SU-DHL-6 (cell line): Measurements from ENCODE around the gene SPON2.
A peak's percentile ranks its signal among the peaks of the same experiment; 100 is the strongest.

ENCODE experiments used
- H2AFZ ChIP-seq: fragments of 200-600 bp; sonication (generic); 2 replicates; pipeline ENCODE4 v1.6.1; 2014; ENCODE audit warnings: low read depth, mild to moderate bottlenecking, moderate library complexity, mixed read lengths, antibody characterized with exemption, low read length; ENCODE audit not compliant: severe bottlenecking
- H3F3A ChIP-seq: fragments of 200-600 bp; shearing (Covaris generic); 2 replicates; pipeline ENCODE4 v1.6.0; 2016; ENCODE audit warnings: antibody characterized with exemption, mild to moderate bottlenecking; ENCODE audit not compliant: insufficient read depth
- H3K27ac ChIP-seq: fragments of 200-600 bp; sonication (generic); 2 replicates; pipeline ENCODE4 v1.5.1; 2016; ENCODE audit warnings: low read depth, mild to moderate bottlenecking, low read length, moderate library complexity, mixed read lengths
- H3K27me3 ChIP-seq: fragments of 200-600 bp; sonication (generic), shearing (Covaris generic); 2 replicates; pipeline ENCODE4 v1.6.0; 2014; ENCODE audit warnings: mild to moderate bottlenecking, low read length
- H3K36me3 ChIP-seq: fragments of 200-600 bp; sonication (generic); 2 replicates; pipeline ENCODE4 v1.6.1; 2014; ENCODE audit warnings: mild to moderate bottlenecking, low read length, mixed read lengths
- H3K4me2 ChIP-seq: fragments of 300-600, 200-600 bp; shearing (Covaris generic), sonication (generic); 2 replicates; pipeline ENCODE4 v1.6.0; 2014; ENCODE audit warnings: low read length, low read depth, mild to moderate bottlenecking; ENCODE audit not compliant: poor library complexity, severe bottlenecking
- H3K4me3 ChIP-seq: fragments of 200-600 bp; sonication (generic); 2 replicates; pipeline ENCODE4 v1.5.1; 2014; ENCODE audit warnings: antibody characterized with exemption, low read length, mild to moderate bottlenecking, mixed read lengths; ENCODE audit not compliant: insufficient read depth, poor library complexity, severe bottlenecking
- H3K79me2 ChIP-seq: fragments of 200-600 bp; sonication (generic); 2 replicates; pipeline ENCODE4 v1.6.1; 2014; ENCODE audit warnings: mild to moderate bottlenecking, low read length, moderate library complexity; ENCODE audit not compliant: insufficient read depth
- H3K9ac ChIP-seq: fragments of 200-600 bp; sonication (generic); 2 replicates; pipeline ENCODE4 v1.7.0; 2014; ENCODE audit warnings: mild to moderate bottlenecking, low read length
- H3K9me2 ChIP-seq: fragments of 200-600 bp; sonication (generic); replicated peaks from 2 replicates; pipeline ENCODE4 v1.6.1; 2014; ENCODE audit warnings: low read length; ENCODE audit not compliant: insufficient read depth
- H3K9me3 ChIP-seq: fragments of 200-600 bp; sonication (generic); 2 replicates; pipeline ENCODE4 v1.6.1; 2014; ENCODE audit warnings: low read length, mixed read lengths; ENCODE audit not compliant: insufficient read depth
- H4K20me1 ChIP-seq: fragments of 200-600 bp; sonication (generic); 2 replicates; pipeline ENCODE4 v1.6.1; 2014; ENCODE audit warnings: low read depth, mild to moderate bottlenecking, antibody characterized with exemption, low read length, moderate library complexity, mixed read lengths
- CTCF ChIP-seq: fragments of 200-600 bp; sonication (generic); IDR thresholded peaks from one replicate; pipeline ENCODE4 v1.5.1; 2017; ENCODE audit warnings: antibody characterized with exemption, mild to moderate bottlenecking, low read length, moderate library complexity; ENCODE audit not compliant: insufficient read depth, poor library complexity, severe bottlenecking
- EZH2phosphoT487 ChIP-seq: fragments of 200-600 bp; sonication (generic), shearing (Covaris generic); conservative IDR thresholded peaks from 2 replicates; pipeline ENCODE4 v1.6.1; 2018; ENCODE audit warnings: mild to moderate bottlenecking, antibody characterized with exemption, low read length, moderate library complexity, mixed read lengths

The SPON2 gene

DNA sequence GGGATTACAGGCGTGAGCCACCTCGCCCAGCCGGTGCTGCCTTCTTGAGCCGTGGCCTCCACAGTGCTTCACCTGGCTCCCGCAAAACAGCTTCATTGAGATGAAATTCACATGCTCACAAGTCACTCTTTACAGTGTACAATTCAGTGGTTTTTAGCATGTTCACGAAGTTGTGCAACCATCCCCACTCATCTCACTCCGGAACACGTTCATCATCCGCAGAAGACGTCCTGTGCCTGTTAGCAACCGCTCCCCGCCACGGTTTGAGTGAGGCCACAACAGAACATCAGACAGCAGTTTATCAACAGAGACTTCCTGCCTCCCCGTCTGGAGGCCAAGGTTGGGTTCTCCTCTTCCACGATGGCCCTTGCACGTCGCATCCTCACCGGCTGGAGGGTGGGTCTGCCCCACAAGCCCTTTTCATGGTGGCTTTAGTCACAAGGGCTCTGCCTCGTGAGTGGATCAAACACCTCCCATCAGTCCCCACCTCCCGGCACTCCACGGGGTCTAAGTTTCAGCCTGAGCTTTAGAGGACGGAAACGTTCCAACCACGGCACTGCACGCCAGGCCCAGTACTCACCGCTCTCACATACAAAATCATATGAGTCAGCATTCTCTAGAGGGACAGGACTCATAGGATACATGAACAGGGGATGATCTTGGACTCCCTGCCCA lies 29.6 kb upstream of the SPON2 start:
- peak overlapping the region; percentile 92 for H3K27ac ChIP-seq
- no peak overlapping the region for H2AFZ ChIP-seq
- peak overlapping the region; percentile 61 for H3K9ac ChIP-seq
- no peaks in the 10 kb centered on the region for H3K9me3 ChIP-seq
- no peaks in the 10 kb centered on the region for H3K9me2 ChIP-seq
- H3K36me3 ChIP-seq, result no peaks in the 10 kb centered on the region
- H3K4me3 ChIP-seq, result no peak overlapping the region
- H3K4me2 ChIP-seq, result peak overlapping the region; percentile 61
- H4K20me1 ChIP-seq, result no peaks in the 10 kb centered on the region
- H3K79me2 ChIP-seq, result 0 out of 2 replicates have a peak, but pooled peaks cover 6% of the 10 kb centered on the region
- no peak for TF ChIP-seq EZH2phosphoT487
- TF ChIP-seq CTCF, result no peak
- no peaks in the 10 kb centered on the region for H3K27me3 ChIP-seq
- peaks cover 20% of the 10 kb centered on the region for H3F3A ChIP-seq

DNA sequence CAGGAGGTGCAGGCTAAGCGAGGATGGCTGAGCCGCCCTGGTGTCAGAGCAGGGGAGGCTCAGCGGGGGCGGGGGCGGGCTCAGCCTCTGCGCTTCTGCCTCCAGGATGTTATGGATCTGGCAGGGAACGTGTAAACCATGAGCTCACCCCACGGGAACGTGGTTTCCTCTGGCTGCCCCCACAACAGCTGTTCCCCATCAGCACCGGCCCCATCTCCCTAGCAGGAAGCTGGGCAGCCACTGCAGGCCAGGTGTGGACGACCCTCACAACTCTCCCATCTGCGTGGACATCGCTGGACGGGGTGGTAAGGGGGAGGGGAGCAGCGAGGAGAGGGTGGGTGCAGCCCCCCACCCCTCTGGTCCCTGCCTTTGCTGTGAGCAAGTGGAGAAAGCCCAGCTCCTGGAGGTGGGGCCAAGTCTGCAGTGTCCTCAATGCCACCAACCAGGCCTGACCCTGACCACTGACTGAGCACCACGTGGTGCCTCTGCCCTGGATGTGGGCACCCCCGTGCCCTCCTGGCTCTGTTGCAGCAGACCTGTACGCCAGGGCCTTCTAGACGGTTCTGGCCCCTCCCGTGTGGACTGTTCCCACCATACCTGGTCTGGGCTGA lies 28.1 kb upstream of the SPON2 start:
- Histone ChIP-seq H3K4me3 (peak overlapping the region; percentile 42), H3K4me2 (peak overlapping the region; percentile 61), H4K20me1 (no peaks in the 10 kb centered on the region), H3K27me3 (no peaks in the 10 kb centered on the region), H3K36me3 (no peaks in the 10 kb centered on the region), H2AFZ (no peak overlapping the region), H3K9me3 (no peaks in the 10 kb centered on the region), H3K79me2 (0 out of 2 replicates have a peak, but pooled peaks cover 6% of the 10 kb centered on the region), H3K9me2 (no peaks in the 10 kb centered on the region), H3K27ac (peak overlapping the region; percentile 92), H3K9ac (peak overlapping the region; percentile 61), H3F3A (peaks cover 20% of the 10 kb centered on the region)
- TF ChIP-seq CTCF, result no peak
- no peak for TF ChIP-seq EZH2phosphoT487

DNA sequence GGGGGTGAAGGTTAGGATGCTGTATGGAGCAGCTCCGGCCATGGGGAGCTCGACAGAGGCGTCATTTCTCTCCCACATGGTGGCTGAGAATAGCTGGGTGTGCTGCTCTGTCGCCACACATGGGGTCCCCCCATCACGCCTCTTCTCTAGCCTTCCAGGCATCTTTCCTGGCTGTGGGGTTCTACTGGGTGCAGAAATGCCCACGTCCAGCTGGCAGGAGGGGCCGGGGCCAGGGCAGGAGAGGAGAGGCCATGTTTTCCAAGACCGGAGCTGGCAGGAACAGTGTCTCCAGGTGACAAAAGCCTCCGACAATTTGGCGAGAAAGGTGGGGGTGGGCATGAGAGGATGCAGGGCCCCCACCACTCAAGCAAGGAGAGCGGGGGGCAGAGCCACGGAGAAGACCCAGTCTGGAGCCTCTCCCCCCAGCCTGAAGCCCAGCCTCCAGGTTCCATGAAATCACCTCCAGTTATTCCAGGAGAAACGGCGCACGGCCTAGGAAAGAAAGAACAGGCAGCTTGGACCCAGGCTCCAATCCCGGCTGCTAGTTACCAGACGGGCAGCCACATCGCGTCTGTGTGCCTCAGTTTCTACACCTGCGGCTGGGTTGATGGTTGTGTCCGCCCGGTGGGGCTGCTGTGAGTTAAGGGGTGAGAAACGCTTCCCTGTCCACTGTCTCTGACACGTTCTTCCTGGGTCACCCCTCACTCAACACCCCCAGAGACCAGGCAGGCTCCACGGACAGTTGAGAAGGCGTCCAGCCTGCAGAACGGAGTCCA lies 27.4 kb upstream of the SPON2 start:
- H4K20me1 ChIP-seq, result no peaks in the 10 kb centered on the region
- TF ChIP-seq CTCF (no peak), EZH2phosphoT487 (no peak)
- no peaks in the 10 kb centered on the region for H3K9me3 ChIP-seq
- no peak overlapping the region for H3K4me3 ChIP-seq
- H3K27me3 ChIP-seq, result no peaks in the 10 kb centered on the region
- H2AFZ ChIP-seq, result no peak overlapping the region
- H3F3A ChIP-seq, result peaks cover 20% of the 10 kb centered on the region
- no peaks in the 10 kb centered on the region for H3K36me3 ChIP-seq
- H3K79me2 ChIP-seq, result 0 out of 2 replicates have a peak, but pooled peaks cover 6% of the 10 kb centered on the region
- H3K4me2 ChIP-seq, result peak overlapping the region; percentile 61
- peak overlapping the region; percentile 92 for H3K27ac ChIP-seq
- peak overlapping the region; percentile 61 for H3K9ac ChIP-seq
- no peaks in the 10 kb centered on the region for H3K9me2 ChIP-seq
